Upper lobe of left lung (tissue), 6 donors: ENCODE results near the gene SNCB. TPM values are rescaled to one million over a fixed set of nuclear protein-coding genes. Genes with fewer than 3 reads are reported as not detected.

Experiments used
- ATAC-seq, 2 donors: fragments of 200-7000 bp; cut with Tn5 transposase; one replicate each; pipeline ENCODE4 v1.9.1; 2022; ENCODE audit warnings: mild to moderate bottlenecking in 2 of 2, moderate library complexity in 2 of 2; ENCODE audit not compliant: low FRiP score in 2 of 2
- DNase-seq, 2 donors: peaks; one replicate each; pipeline ENCODE4 v3.0.0-alpha.2; 2019 to 2020
- H3K27ac ChIP-seq, 4 donors: fragments of 200-600 bp; sonication (generic); one replicate each; pipeline ENCODE4 v1.5.1; 2016 to 2019
- H3K27me3 ChIP-seq, 4 donors: fragments of 200-600 bp; sonication (generic); one replicate each; pipeline ENCODE4 v1.5.1; 2017 to 2019
- H3K36me3 ChIP-seq, 4 donors: fragments of 200-600 bp; sonication (generic); one replicate each; pipeline ENCODE4 v1.5.1; 2016 to 2019
- H3K4me1 ChIP-seq, 4 donors: fragments of 200-600 bp; sonication (generic); one replicate each; pipeline ENCODE4 v1.5.1; 2018 to 2019
- H3K4me3 ChIP-seq, 4 donors: fragments of 200-600 bp; sonication (generic); one replicate each; pipeline ENCODE4 v1.5.1; 2017 to 2019; ENCODE audit warnings: mild to moderate bottlenecking in 2 of 4, moderate library complexity in 1 of 4
- H3K9me3 ChIP-seq, 4 donors: fragments of 200-600 bp; sonication (generic); one replicate each; pipeline ENCODE4 v1.5.1; 2018 to 2019
- EP300 ChIP-seq, 4 donors: sonication (generic); formaldehyde crosslinking; IDR thresholded peaks; one replicate each; pipeline ENCODE4 v1.5.1; 2017; ENCODE audit warnings: antibody characterized with exemption in 4 of 4, control low read depth in 2 of 4
- POLR2A ChIP-seq, 4 donors: fragments of 450-650 bp; IDR thresholded peaks; one replicate each; pipeline ENCODE4 v1.5.1; 2016 to 2017; ENCODE audit warnings: antibody characterized with exemption in 4 of 4, mild to moderate bottlenecking in 2 of 4
- POLR2AphosphoS5 ChIP-seq, 2 donors: sonication (generic); formaldehyde crosslinking; IDR thresholded peaks; one replicate each; pipeline ENCODE4 v1.5.1; 2017; ENCODE audit warnings: antibody characterized with exemption in 2 of 2
- WGBS, 2 donors: methylation state at CpG; one replicate each; pipeline ENCODE4 v1.1.5; 2017 to 2018; 5-methylcytosine and 5-hydroxymethylcytosine counted together
- total RNA-seq, 6 donors: library from RNA; depleted of rRNA in 4 of 6; stranded (reverse); fragments of >200 nt in 4 of 6; gene quantifications; one replicate each; pipeline versions ENCODE4 v1.1.0 to v1.2.1, GENCODE V29; 2016 to 2021
- TF ChIP-seq, protein P1 (sequence below), 6 experiments: fragments of 450-650 bp in 4 of 6; fragments of 200-600 bp in 2 of 6; sonication (generic) in 2 of 6; IDR thresholded peaks; one replicate each; pipeline ENCODE4 v1.5.1; 2016 to 2019; ENCODE audit warnings: antibody characterized with exemption in 6 of 6
- donor health status: DM: no; HTN: no; CAD: no; lungs with moderate emphysema.
- donor health status: DM: no; HTN: yes; CAD: no; lungs with severe emphysema.

The SNCB gene
- total RNA-seq, 6 donors from 2014 or later, result not detected

DNA sequence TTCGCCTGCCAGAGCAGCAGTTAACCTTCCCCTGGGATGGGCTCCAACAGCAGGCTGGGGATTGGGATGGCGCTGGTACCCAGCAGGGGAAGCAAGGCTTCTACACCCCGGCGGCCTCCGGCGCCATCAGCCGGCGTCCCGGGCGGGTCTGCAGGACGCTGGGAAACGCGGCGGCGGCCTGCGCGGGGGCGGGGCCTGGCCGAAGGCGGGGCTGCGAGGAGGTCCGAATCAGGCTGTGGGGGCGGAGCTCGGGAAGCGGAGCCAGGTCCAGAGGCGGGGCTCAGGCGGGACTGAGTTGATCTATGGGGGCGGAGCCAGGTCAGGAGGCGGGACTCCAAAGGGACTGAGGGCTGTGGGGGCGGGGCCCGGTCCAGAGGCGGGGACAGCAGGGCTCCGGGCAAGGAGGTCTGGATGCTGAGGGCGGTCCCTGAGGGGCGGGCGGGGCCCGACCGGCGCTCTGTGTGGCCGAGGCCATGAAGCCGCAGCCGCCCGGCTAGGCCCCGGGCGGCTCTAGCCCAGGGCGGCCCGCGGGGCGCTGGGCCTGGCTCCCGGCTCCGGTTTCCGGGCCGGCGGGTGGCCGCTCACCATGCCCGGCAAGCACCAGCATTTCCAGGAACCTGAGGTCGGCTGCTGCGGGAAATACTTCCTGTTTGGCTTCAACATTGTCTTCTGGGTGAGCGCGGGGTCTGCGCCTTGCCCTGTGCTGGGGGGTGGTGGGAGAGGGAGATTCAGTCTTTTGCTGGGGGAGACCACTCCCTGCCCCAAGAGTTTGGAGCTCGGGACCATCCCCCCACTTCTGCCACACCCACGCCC, 16.9 kb upstream of the SNCB start, which contains the start of gene TSPAN17:
Gene TSPAN17 (plus strand): TSS at position 455 of the 813 bp plus-strand sequence. CDS start 132 bp downstream, at position 587.
- TF ChIP-seq POLR2A (IDR thresholded peaks at IDR 0.05), result peak in 3 of 4 donors; percentile 34 to 69 (median 42)
- no peak for TF ChIP-seq EP300 (IDR thresholded peaks at IDR 0.05)
- TF ChIP-seq, protein P1, sequence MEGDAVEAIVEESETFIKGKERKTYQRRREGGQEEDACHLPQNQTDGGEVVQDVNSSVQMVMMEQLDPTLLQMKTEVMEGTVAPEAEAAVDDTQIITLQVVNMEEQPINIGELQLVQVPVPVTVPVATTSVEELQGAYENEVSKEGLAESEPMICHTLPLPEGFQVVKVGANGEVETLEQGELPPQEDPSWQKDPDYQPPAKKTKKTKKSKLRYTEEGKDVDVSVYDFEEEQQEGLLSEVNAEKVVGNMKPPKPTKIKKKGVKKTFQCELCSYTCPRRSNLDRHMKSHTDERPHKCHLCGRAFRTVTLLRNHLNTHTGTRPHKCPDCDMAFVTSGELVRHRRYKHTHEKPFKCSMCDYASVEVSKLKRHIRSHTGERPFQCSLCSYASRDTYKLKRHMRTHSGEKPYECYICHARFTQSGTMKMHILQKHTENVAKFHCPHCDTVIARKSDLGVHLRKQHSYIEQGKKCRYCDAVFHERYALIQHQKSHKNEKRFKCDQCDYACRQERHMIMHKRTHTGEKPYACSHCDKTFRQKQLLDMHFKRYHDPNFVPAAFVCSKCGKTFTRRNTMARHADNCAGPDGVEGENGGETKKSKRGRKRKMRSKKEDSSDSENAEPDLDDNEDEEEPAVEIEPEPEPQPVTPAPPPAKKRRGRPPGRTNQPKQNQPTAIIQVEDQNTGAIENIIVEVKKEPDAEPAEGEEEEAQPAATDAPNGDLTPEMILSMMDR (IDR thresholded peaks at IDR 0.05), result peak in 2 of 6 experiments; percentile 29 to 32
- peak in 1 of 2 donors; percentile 56 for TF ChIP-seq POLR2AphosphoS5 (IDR thresholded peaks at IDR 0.05)
- Histone ChIP-seq H3K4me3 (peak within 1 kb of the TSS; percentile 57 to 85 (median 74)), H3K4me1 (peaks cover 12 to 27% (median 18%) of the 10 kb centered on the region in 4 donors), H3K27ac (peak within 1 kb of the TSS; percentile 54 to 84 (median 82)), H3K9me3 (no peaks in the 10 kb centered on the region), H3K36me3 (no peaks in the 10 kb centered on the region), H3K27me3 (peaks cover 0 to 2% (median 0%) of the 10 kb centered on the region in 4 donors)
- WGBS, 2 donors, result 1% methylated on average over 43 of the region's 63 CpGs; no CpG with 5 or more reads in 1 of the 2 donors
- DNase-seq (peak; percentile 100), ATAC-seq (peak; percentile 98)

DNA sequence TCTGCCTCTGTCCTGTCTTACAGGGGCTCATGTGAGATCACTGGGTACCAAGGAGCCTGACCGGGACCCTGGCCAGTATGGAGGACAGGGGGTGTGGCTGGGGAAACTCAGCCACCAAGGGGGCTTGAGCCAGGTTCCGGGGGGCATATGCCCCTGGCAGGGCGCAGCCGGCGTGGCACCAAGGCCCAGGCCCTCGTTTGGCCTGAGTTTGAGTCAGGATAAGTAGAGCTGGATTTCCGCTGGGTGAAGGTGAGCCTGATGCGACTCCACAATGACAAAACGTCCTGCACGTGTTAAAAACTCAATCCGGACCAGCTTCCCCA, 16.3 kb upstream of the SNCB start:
- ATAC-seq (no peak), DNase-seq (no peak)
- peak overlapping the region; percentile 54 to 84 (median 82) for H3K27ac ChIP-seq
- TF ChIP-seq POLR2AphosphoS5 (IDR thresholded peaks at IDR 0.05) (no peak), EP300 (IDR thresholded peaks at IDR 0.05) (no peak), POLR2A (IDR thresholded peaks at IDR 0.05) (no peak)
- TF ChIP-seq, protein P1 (IDR thresholded peaks at IDR 0.05), result no peak
- H3K4me3 ChIP-seq, result peak overlapping the region in 3 of 4 donors; percentile 66 to 85 (median 81)
- WGBS, 2 donors, result 35 to 72% methylated on average over 2 to 11 of the region's 11 CpGs
- peaks cover 0 to 2% (median 0%) of the 10 kb centered on the region in 4 donors for H3K27me3 ChIP-seq
- H3K9me3 ChIP-seq, result no peaks in the 10 kb centered on the region
- no peaks in the 10 kb centered on the region for H3K36me3 ChIP-seq
- peaks cover 12 to 27% (median 18%) of the 10 kb centered on the region in 4 donors for H3K4me1 ChIP-seq

GRCh38 chr5:176646049-176646706, 15.8 kb upstream of the SNCB start:
- H3K4me1 ChIP-seq, result peaks cover 12 to 27% (median 18%) of the 10 kb centered on the region in 4 donors
- H3K27me3 ChIP-seq, result peaks cover 0 to 2% (median 0%) of the 10 kb centered on the region in 4 donors
- no peaks in the 10 kb centered on the region for H3K36me3 ChIP-seq
- WGBS, 2 donors, result 90 to 92% methylated on average over 6 to 7 of the region's 7 CpGs
- ATAC-seq (no peak), DNase-seq (no peak)
- H3K27ac ChIP-seq, result peak overlapping the region in 3 of 4 donors; percentile 54 to 84 (median 82)
- TF ChIP-seq POLR2AphosphoS5 (IDR thresholded peaks at IDR 0.05), result no peak
- TF ChIP-seq, protein P1 (IDR thresholded peaks at IDR 0.05), result no peak
- no peak for TF ChIP-seq EP300 (IDR thresholded peaks at IDR 0.05)
- no peak for TF ChIP-seq POLR2A (IDR thresholded peaks at IDR 0.05)
- H3K4me3 ChIP-seq, result peak overlapping the region in 3 of 4 donors; percentile 66 to 85 (median 81)
- no peaks in the 10 kb centered on the region for H3K9me3 ChIP-seq

DNA sequence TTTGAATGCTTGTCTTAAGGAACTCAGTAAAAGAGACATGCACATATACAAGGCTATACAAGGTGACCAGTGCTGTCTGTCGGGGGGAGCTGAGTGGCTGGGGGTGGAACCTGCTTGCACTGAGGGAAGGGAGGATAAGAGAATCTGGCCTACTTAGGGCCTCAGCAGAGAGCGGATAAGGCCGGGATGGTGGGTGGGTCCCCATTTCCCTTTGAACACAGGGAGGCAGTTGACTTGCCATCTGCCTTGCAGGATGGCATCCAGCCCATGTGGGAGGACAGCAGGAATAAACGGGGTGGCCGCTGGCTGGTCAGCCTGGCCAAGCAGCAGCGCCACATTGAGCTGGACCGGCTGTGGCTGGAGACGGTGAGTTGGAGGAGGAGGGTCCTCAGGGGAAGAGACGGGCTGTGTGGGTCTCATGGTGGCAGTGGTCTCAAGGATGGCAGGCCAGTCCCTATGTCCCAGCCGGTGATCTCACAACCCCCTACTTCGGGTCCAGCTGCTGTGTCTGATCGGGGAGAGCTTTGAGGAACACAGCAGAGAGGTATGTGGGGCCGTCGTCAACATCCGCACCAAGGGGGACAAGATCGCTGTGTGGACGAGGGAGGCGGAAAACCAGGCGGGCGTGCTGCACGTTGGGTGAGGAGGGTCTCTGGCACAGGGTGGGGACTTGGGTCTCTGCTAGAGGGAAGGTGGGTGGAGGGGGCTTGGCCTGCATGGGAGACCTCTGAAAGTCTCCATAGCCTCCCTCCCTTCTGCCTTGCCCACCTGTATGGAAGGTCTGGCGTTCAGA, 14.7 kb upstream of the SNCB start:
- TF ChIP-seq POLR2A (IDR thresholded peaks at IDR 0.05), result no peak
- TF ChIP-seq EP300 (IDR thresholded peaks at IDR 0.05), result no peak
- TF ChIP-seq POLR2AphosphoS5 (IDR thresholded peaks at IDR 0.05), result no peak
- TF ChIP-seq, protein P1 (IDR thresholded peaks at IDR 0.05), result no peak
- peaks cover 12 to 27% (median 18%) of the 10 kb centered on the region in 4 donors for H3K4me1 ChIP-seq
- H3K36me3 ChIP-seq, result no peaks in the 10 kb centered on the region
- no peaks in the 10 kb centered on the region for H3K9me3 ChIP-seq
- no peak for ATAC-seq
- no peak for DNase-seq
- WGBS, 2 donors, result 89 to 94% methylated on average over 14 to 22 of the region's 22 CpGs
- no peak overlapping the region for H3K4me3 ChIP-seq
- no peak overlapping the region for H3K27ac ChIP-seq
- peaks cover 0 to 2% (median 0%) of the 10 kb centered on the region in 4 donors for H3K27me3 ChIP-seq
